HG02973 (cell line): ENCODE measurements around the gene TNNI2.

ENCODE experiments used
- ATAC-seq: cut with Tn5 transposase; IDR thresholded peaks from one replicate; pipeline ENCODE4 v1.9.1; 2021; ENCODE audit warnings: moderate library complexity; ENCODE audit not compliant: unreplicated experiment

Gene TNNI2

DNA sequence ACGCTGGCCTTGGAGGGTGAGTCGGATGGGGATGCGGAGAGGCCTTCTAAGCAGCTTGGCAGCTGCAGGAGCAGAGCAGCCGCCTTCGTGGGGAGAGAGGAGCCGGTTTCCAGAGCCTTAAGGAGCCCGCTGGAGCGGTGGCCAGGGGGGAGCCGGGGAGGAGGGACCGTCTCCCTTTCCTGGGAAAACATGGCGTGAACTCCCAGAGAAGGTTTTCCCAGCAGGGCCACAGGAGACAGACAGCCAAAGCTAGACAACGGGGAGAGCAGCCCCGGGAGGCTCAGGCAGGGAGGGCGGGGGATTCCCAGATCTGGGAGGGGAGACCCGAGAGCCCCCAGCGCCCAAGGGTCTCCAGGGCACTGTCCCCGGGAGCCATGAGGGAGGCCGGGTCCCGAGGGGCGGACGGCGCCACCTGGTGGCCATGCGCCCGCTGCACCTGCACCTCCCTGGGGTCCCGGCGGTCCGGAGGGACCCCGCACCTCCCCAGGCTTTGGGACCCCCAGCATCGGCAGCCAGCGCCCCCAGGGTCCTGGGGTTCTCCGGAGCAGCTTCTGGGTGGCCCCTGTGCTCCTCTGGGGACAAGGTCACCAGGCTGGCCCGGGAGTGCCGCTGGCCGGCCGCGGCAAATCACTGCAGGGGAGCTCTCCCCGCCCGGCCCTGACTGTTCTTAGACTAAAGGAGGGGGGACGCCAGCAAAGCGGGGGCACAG is 6.4 kb upstream of the TNNI2 start:
- no peak for ATAC-seq

DNA sequence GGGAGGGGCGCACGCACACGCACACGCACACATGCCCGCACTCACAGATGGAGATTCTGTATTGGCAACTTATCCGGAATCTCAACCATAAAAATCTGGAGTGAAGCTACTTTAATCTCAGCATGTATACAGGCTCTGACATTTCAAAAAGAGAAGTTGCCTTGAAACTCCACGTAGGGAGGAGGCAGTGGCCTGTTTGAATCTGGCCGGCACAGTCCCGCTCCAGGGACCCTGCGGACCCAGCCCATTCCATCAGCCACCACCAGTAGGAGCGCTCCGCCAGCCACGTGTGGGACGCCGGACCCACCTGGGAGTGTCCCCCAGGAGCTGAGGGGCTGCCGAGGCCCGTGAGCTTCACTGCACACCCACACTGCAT is 5.9 kb upstream of the TNNI2 start:
- no peak for ATAC-seq

DNA sequence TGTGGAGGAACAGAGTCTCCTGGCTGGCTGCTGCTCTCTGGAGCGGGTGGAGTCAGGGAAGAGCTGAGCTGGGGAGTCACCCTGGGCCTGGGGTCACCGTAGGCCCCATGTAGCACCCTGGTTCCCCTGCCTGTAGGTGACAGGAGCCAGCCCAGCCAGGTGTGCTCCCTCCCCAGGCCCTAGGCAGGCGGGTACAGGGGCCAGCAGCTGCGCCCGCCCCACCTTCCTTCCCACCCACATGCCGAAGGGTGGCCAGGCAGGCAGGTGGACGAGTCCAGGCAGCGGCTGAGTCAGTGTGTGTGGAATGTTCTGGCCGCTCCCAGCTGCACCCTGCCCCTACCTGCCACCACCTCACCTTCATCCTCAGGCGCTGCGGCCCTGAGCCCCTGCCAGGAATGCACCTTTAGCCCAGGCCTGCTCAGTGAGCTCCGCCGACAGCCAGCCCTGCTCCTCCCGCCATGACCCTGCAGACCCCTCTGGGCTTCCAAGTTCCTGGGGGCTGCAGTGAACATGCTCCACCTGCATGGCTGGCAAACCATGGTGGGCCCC is 4.6 kb upstream of the TNNI2 start:
- ATAC-seq: no peak

DNA sequence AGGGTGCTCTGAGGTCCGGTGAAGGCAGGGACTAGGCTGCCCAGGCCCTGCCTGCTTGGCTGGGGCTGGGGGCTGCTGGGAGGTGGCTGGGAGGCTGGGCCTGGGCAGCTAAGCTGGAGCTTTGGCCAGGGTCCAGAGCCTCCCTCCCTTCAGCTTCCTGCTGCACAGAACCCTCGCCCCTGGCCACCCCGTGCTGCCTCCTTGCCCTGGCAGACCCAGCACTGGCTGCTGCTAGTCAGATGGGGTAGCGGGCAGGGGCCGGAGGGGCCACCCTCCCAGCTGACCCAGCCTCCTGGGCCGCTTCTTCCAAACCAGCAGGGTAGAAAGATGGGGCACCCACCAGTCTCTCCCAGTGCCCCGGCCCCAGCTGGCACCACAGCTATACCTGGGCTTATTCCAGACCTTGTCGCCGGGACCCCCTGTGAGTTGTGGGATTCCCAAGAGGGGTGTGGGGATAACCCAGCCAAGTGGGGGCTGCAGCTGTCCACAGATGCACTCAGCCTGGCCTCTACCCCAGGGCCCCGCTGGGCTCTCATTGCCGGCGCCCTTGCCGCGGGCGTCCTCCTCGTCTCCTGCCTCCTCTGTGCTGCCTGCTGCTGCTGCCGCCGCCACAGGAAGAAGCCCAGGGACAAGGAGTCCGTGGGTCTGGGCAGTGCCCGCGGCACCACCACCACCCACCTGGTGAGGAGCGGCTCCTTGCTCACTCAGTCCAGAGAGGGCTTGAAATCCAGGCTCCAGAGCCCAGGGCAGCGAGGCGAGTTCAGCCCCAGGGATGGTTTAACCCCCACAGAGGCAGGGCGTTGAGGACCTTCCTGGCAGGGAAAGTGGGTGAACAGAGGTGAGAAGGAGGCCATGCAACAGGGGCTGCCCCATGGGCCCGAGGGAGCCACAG is 3.8 kb upstream of the TNNI2 start, which contains the start of gene SYT8:
TSS of gene SYT8 (plus strand) at position 212 of the 892 bp plus-strand sequence. CDS start at position 328, 116 bp downstream.
- ATAC-seq: no peak

DNA sequence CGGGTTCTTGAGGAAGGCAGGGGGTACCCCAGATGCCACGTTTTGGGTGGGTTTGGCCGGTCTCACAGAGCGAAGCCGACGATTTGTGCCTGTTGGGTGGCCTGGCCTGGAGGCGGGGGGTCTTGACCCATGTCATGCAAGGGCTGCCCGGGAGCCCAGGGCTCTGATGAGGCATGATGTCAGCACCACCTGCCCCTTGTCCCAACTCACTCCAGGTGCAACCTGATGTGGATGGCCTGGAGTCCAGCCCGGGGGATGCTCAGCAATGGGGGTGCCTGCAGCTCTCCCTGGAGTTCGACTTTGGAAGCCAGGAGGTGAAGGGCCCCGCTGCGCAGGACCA is 3.1 kb upstream of the TNNI2 start:
- no peak for ATAC-seq

DNA sequence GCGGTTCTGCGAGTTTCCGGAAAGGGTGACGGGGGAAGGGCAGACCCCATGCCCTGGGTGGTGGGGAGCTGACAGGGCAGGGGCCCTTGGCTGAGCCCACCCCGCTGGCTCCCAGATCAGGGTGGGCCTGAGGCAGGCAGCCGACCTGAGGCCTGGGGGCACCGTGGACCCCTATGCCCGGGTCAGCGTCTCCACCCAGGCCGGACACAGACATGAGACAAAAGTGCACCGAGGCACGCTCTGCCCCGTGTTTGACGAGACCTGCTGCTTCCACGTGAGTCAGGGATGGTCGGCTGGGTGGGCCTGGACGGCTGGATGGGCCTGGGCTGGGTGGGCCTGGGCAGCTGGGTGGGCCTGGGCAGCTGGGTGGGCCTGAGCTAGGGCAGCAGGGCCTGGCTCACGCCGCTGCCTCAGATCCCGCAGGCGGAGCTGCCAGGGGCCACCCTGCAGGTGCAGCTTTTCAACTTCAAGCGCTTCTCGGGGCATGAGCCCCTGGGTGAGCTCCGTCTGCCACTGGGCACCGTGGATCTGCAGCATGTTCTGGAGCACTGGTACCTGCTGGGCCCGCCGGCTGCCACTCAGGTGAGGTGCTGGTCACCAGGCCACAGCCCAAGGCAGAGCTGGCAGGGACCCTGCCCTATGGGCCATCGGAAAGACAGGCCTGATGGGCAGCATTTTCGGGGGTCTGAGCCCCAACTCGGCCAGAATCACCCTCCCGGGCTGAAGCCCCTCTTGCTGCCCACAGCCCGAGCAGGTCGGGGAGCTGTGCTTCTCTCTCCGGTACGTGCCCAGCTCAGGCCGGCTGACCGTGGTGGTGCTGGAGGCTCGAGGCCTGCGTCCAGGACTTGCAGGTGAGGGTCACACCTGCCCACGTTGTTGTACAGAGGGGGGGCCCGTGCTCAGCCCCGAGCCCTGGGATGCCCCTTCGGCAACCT is 2.5 kb upstream of the TNNI2 start:
- ATAC-seq: no peak

DNA sequence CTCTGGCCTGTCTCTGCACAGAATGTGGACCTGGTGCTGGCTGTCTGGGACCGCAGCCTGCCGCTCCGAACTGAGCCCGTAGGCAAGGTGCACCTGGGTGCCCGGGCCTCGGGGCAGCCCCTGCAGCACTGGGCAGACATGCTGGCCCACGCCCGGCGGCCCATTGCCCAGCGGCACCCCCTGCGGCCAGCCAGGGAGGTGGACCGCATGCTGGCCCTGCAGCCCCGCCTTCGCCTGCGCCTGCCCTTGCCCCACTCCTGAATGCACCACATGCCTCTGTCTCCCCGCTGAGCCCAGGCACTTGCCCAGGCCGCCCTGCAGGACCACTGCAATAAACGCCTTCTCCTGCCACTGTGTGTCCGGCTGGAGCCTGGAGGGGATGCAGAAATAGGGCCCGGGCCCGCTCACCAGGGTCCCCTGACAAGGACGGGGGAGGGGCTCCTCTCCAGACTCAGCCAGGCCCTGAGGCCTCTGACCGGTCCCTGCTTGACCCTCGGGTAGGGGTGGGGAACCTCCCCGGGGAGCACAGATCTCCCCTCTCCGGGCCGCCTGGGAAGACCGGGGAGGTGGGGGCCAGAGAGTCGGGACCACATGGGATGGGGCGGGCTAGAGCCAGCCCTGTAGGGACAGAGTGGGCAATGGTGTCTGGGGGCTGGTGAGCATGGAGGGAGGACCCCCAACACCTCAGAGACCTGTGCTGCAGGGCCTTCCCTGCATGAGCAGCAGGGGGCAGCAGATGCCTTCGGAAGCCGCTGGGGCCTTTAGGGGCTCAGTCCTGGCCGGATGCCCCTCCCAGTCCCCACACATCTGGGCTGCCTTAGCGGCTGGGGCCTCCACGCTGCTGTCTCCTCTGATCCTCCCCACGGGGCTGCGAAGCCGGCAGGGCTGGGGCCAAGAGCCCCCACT is 1.4 kb upstream of the TNNI2 start:
- no peak for ATAC-seq

DNA sequence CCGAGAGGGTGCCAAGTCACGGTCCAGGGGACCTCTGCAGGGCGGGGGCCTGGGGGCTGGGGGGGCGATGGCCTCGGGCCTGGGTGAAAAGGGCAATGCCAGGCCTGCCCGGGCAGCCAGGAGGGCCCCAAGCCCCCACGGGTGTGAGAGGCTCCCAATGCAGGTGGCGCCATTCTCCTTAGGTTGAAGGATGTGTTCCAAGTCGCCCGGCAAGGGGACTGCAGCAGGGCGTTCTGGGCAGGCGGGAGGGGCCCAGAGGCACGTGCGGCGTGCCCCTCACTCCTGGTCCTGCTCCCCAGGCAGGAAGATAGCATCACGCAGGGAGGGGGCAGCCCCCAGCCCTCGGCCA is 730 bp upstream of the TNNI2 start:
- ATAC-seq: no peak

DNA sequence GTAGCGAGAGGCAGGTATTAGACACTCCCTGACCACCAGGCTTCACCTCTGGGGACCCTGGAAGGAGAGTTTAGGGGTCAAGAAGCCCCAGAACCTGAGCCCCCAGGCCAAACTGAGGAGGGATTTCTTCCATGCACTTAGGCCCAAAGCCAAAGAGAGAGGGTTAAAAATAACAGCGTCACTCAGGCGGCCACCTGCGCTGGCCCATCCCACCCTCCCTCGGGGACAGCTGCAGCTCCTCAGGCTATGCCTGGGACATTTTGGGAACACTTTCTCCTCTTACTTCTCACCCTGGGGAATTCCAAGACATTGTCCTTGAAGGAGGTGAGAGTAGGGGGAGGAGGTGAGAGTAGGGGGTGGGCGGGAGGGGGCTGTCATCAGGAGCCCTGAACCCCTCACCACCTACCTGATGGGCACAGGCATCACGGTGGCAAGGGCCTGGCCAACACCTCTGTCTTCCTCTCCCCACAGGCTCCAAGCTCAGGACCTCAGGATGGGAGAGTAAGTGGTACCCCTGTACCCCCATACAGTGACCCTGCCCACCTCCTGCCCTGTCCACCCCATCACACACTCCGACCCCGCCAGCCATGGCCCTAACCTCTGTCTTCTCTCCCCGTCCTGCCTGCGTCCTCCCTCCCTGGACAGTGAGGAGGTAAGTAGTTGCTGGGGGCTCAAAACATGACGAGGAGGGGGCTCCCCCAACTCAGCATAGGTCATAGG is 583 bp downstream of the TNNI2 start:
- no peak for ATAC-seq

DNA sequence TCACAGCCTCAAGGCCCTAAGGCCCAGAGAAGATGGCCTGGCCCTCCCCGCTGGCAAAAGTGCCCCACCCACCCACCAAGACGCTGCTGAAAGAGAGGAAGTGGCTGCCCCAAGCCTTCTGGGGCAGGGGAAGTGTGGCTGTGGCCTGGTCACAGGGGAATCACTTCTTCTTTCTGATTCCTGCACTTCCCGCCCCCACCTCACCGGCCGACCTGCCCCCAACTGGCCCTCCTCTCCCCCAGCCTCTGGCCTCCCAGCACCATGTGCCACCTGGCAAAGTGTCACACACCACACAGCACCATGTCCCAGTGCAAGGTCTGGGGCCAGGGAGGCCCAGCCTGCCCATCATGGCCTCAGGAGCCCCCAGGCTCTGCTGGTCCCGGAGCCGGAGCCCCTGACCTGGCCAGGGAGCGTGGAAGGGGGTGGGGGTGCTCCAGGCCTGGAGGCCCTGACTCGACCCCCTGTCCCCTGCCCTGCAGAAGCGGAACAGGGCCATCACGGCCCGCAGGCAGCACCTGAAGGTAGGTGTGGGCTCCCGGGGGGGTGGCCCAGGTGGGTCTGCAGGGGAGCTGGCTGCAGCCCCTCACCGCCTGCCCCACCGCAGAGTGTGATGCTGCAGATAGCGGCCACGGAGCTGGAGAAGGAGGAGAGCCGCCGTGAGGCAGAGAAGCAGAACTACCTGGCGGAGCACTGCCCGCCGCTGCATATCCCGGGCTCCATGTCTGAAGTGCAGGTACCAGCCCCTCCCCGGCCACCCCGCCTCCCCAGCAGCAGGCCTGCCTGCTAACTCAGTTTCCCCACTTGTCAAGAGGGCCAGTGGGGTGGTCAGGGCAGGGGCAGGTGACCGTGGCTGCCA is 1.4 kb downstream of the TNNI2 start:
- ATAC-seq: no peak

DNA sequence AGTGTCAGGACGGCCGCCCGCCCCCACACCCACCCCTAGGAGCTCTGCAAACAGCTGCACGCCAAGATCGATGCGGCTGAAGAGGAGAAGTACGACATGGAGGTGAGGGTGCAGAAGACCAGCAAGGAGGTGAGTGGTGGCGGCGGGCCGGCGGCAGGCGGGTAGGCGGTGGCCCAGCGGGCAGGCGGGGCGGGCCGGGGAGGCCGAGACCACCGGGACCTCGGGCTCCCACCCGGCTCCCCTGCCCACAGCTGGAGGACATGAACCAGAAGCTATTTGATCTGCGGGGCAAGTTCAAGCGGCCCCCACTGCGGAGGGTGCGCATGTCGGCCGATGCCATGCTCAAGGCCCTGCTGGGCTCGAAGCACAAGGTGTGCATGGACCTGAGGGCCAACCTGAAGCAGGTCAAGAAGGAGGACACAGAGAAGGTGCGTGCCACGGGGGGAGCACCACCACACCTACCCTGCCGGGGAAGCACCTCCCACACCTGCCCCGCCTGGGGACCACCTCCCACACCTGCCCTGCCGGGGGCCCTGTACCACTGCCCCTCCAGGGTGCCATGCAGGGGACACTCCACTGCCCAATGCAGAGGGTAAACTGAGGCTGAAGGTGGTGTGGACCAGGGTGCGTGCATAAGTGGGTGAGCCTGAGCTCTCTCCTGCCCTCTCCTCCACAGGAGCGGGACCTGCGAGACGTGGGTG is 2.1 kb downstream of the TNNI2 start:
- ATAC-seq: no peak

DNA sequence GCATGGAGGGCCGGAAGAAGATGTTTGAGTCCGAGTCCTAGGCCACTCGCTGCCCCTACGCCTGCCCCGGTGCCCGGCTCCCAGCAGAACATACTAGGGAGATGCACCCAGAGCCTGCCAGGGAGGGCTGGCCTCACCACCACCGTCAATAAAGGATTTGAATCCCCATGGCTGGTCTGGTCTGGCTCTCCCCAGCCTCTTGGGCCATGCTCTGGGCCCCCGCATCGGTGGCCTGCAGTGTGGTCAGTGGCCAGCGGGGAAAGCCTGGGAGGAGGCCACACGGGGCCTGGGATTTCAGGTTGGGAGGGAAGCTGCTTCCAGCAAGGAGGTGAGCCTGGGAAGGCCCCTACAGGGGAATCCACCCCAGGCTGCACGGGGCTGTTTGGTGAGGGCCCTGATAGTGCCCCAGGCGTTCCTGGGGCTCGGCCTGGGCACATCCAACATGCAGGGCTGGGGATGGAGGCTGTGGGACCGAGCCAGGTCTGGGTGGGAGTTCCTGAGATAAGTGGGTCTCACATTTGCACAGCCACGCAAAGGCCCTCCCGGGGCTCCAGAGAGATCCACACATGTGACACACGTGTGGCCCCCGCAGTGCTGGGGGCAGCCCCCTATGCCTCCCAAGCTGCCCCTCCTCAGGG is 2.8 kb downstream of the TNNI2 start:
- ATAC-seq: no peak

DNA sequence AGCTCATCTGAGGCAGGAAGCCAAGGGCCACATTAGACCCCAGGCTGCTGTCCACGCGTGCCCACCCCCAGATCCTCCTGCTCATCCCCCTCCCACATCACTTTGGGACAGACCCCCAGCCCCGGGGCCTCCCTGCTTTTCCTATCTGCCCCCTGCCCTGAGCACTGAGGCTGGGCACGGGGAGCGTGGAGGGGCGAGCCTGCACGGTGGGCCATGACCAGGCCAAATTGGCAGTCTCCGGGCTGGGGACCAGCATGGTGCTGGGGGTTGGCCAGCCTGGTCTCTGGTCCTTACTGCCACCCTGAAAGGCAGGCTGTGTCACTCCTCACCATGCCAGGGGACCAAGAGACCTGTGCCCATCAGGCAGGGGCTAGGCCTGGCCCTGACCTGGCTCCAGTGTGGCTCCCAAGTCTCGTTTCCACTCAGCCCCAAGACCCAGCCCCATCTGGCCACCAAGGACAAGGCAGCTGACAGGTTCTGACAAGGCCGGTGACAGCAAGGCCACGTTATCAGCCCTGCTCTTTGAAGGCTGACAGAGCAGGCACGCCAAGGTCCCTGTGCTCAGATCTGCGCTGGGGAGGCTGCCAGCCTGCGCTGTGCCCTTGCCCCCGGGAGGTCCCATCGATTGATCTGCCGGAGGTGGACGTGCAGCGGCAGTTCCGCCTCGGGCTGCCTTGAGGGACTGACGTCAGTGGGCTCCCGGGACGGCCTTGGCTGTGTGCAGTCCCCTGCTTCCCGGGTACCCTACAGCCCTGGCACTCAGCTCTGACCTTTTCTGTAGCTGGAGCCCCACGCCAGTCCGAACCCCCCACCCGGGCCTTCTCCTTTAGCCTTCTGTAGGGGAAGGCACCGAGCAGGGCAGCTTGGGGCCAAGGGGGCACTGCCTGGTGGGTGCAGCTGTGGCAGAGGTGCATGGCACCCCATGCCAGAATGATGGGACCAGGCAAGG is 3.6 kb downstream of the TNNI2 start:
- ATAC-seq: no peak

DNA sequence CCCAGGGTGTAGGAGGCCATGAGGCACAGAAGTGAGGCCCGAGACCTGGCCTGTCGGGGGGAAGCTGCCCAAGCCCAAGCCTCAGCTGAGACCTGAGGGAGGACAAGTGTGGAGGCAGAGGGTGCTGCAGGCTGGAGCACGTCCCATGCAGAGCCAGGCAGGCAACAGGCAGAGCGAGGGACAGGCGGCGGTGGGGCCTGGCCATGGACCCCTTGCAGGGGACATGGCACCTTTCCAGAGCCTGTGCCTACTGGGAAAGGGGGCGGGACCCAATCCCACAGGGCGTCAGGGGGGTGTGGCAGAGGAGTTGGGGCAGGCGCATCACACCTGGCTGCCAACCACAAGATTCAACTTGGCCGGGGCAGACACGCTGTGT is 4.3 kb downstream of the TNNI2 start:
- no peak for ATAC-seq

DNA sequence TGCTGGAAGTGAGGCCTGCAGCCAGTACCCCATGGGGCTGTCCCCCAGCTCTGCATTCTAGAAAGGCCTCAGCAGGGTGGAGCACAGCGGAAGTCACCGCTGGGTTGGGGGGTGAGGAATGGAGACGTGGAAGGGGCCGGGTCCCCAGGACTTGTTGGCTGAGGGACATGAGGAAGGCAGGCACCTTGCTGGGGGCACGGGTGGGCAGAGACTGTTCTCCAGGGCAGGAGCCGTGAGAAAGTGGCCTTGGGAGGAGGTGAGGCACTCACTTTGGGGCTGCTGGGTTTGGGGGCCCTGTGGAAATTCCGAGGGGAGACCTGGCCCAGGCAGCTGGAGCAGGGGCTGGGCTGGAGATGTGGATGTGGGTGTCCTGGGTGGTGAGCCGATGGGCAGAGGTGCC is 5.0 kb downstream of the TNNI2 start:
- no peak for ATAC-seq
